PFSK-1 (cell line): ENCODE data around the gene CBX3. TPM values are rescaled to one million over a fixed set of nuclear protein-coding genes. Genes with fewer than 3 reads are reported as not detected.

ENCODE experiments used
- FOXP2 ChIP-seq: optimal IDR thresholded peaks from 2 replicates; pipeline ENCODE3; 2011; ENCODE audit warnings: borderline replicate concordance, control low read depth, inconsistent platforms; ENCODE audit not compliant: insufficient read depth; ENCODE audit errors: extremely low read length, extremely low read depth
- POLR2AphosphoS5 ChIP-seq: IDR thresholded peaks from 2 replicates; pipeline ENCODE4 v1.6.1; 2012; ENCODE audit warnings: low read depth, mild to moderate bottlenecking, control low read depth, low read length, moderate library complexity
- REST ChIP-seq, 2 experiments: IDR thresholded peaks; 2 replicates each; pipeline versions ENCODE4 v1.6.1 to v1.8.0; 2011 to 2012; ENCODE audit warnings: low read depth in 2 of 2, low read length in 2 of 2, control low read depth in 1 of 2, inconsistent platforms in 1 of 2, mild to moderate bottlenecking in 1 of 2, moderate library complexity in 1 of 2; ENCODE audit not compliant: insufficient read depth in 1 of 2
- SIN3A ChIP-seq: IDR thresholded peaks from 2 replicates; pipeline ENCODE4 v1.6.1; 2012; ENCODE audit warnings: mild to moderate bottlenecking, low read length, moderate library complexity, borderline replicate concordance; ENCODE audit not compliant: insufficient read depth
- TAF1 ChIP-seq: IDR thresholded peaks from 2 replicates; pipeline ENCODE4 v1.6.1; 2012; ENCODE audit warnings: low read length, control low read depth, borderline replicate concordance; ENCODE audit not compliant: insufficient read depth
- polyA plus RNA-seq: library from polyadenylated mRNA; unstranded; fragments of >200 nt; gene quantifications from one replicate; pipeline ENCODE4 v1.2.1, GENCODE V29; 2012; ENCODE audit warnings: low read depth, missing spikeins; ENCODE audit not compliant: insufficient read length

Gene CBX3
- polyA plus RNA-seq = 69.9 TPM

DNA sequence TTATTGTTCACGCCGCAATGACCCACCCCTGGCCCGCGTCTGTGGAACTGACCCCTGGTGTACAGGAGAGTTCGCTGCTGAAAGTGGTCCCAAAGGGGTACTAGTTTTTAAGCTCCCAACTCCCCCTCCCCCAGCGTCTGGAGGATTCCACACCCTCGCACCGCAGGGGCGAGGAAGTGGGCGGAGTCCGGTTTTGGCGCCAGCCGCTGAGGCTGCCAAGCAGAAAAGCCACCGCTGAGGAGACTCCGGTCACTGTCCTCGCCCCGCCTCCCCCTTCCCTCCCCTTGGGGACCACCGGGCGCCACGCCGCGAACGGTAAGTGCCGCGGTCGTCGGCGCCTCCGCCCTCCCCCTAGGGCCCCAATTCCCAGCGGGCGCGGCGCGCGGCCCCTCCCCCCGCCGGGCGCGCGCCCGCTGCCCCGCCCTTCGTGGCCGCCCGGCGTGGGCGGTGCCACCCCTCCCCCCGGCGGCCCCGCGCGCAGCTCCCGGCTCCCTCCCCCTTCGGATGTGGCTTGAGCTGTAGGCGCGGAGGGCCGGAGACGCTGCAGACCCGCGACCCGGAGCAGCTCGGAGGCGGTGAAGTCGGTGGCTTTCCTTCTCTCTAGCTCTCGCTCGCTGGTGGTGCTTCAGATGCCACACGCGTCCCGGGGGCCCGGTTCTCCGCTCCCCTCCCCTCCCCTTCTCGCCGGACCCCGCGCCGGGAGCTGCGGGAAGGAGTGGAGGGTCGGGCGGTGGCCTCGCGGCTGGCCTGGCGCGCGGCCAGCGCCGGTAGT is at the start of gene CBX3:
Gene CBX3, plus strand, starts transcription at position 499 of the 772 bp plus-strand sequence. CDS start 1,254 bp downstream, outside the sequence.
- no peak for TF ChIP-seq FOXP2
- peak; percentile 41 to 42; a peak in 1 of 4 replicates for TF ChIP-seq REST (IDR thresholded peaks at IDR 0.05; ENCODE audit: insufficient read depth in 1 of 2, low read depth in 2 of 2, low read length in 2 of 2)
- no peak; the same call in 1 of the 2 replicates for TF ChIP-seq SIN3A
- peak; percentile 91 for TF ChIP-seq TAF1
- peak; percentile 84 for TF ChIP-seq POLR2AphosphoS5

DNA sequence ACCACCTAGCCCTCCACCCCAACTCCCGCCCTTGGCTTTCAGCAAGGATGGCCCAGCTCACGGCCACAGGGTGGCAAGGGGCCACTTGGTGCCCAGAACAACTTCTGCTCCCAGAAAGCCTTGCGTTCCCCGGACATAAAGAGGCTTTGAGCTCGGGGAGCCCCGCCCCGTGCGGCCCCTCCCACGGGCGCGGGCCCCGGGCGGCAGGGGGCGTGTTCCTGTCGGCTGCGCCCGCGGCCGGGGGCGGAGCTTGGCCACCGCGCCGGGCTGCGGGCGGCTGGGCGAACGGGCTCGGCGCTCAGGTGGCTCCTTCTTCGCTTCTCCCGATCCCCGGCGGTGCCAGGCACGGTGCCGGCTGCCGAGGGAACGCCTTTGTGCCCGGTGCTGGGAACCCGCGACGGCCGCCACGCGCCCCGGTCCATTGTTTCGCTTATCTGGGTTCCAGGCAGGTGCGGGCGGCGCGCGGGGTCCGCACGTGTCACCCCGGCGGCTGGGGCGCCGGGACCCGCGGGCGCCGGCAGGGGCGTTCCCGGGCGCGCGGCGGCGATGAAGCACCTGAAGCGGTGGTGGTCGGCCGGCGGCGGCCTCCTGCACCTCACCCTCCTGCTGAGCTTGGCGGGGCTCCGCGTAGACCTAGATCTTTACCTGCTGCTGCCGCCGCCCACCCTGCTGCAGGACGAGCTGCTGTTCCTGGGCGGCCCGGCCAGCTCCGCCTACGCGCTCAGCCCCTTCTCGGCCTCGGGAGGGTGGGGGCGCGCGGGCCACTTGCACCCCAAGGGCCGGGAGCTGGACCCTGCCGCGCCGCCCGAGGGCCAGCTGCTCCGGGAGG is 49.4 kb upstream of the CBX3 start, which contains the start of gene NFE2L3:
Gene NFE2L3, plus strand, starts transcription at position 246 of the 829 bp plus-strand sequence. Its CDS starts 301 bp downstream, at position 547.
- no peak for TF ChIP-seq FOXP2
- no peak for TF ChIP-seq REST (IDR thresholded peaks at IDR 0.05; ENCODE audit: insufficient read depth in 1 of 2, low read depth in 2 of 2, low read length in 2 of 2)
- TF ChIP-seq POLR2AphosphoS5 = peak; percentile 43; the same call in 1 of the 2 replicates
- TF ChIP-seq TAF1 = 0 out of 2 replicates have a peak, but pooled peaks have one; percentile 23
- no peak for TF ChIP-seq SIN3A

DNA sequence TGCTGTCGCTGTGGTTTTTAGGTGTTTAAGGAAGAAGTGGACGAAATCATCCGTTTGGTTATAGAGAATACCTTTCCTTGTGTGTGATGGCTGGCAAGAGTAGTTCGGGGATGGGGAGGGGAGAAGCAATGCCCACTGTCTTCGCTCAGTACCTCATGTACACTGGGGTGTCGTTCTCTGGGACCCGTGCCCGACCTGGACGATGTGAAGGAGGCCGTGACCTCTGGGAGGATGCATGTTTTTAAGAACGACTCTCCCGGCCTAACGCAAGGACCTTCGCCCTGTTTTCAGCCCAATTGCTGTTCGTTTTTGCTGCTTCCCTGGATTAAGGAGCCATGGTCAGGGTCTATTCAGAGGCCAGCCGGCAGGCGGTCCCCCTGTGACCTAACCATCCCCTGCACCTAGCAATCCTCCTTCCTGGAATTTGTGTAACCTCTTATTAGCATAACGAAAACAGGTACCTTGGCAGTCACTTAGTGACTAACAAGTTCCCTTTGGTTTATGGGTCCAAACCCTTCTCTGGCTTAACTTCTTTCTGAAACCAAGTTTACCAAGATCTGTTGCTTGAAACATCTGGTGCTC is 48.2 kb upstream of the CBX3 start:
- no peak for TF ChIP-seq TAF1
- no peak for TF ChIP-seq POLR2AphosphoS5
- TF ChIP-seq SIN3A = no peak
- no peak for TF ChIP-seq REST (IDR thresholded peaks at IDR 0.05; ENCODE audit: insufficient read depth in 1 of 2, low read depth in 2 of 2, low read length in 2 of 2)
- no peak for TF ChIP-seq FOXP2

DNA sequence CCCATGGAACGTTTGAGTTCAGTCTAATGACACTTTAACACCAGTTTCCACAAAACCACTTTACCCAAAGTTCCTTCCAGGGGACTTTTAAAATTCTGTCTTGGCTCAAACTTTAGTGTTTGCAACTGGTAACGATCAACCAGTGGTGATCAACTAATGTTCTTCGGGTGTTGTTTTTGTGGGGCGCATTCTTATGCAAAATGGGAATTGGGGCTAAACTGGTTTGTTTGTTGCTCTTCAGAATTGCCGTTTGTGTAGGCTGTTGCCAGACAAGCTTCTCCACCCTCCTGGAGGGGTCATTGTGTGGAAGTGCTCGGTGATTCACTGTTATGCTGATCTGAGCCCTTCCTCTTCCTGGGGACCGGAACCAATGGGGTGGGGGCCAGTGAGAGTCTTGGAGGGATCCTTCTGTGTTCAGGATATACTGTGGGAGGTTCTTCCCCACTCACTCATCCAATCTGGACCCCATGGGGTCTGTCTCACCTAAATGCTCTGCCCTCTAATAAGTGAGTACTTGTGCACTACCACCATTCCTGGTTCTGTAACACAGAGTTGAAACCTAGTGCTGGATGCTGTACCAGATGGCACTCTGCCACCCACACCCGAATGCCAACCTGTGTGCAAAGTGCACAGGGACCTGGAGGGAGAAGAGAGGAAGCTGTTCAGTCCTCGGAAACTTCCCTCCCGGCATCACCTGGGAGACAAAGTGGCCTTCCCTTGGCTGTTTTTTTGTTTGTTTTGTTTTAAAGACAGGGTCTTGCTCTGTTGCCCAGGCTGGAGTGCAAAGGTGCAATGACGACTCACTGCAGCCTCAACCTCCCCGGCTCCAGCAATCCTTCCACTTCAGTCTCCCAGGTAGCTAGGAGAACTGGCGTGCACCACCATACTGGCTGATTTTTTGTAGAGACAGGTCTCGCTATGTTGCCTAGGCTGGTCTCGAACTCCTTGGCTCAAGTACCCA is 47.4 kb upstream of the CBX3 start:
- no peak for TF ChIP-seq REST (IDR thresholded peaks at IDR 0.05; ENCODE audit: insufficient read depth in 1 of 2, low read depth in 2 of 2, low read length in 2 of 2)
- TF ChIP-seq TAF1 = no peak
- TF ChIP-seq SIN3A = no peak
- TF ChIP-seq FOXP2 = no peak
- no peak for TF ChIP-seq POLR2AphosphoS5
